ENCODE data around the gene CASP12.

CASP12 gene

DNA sequence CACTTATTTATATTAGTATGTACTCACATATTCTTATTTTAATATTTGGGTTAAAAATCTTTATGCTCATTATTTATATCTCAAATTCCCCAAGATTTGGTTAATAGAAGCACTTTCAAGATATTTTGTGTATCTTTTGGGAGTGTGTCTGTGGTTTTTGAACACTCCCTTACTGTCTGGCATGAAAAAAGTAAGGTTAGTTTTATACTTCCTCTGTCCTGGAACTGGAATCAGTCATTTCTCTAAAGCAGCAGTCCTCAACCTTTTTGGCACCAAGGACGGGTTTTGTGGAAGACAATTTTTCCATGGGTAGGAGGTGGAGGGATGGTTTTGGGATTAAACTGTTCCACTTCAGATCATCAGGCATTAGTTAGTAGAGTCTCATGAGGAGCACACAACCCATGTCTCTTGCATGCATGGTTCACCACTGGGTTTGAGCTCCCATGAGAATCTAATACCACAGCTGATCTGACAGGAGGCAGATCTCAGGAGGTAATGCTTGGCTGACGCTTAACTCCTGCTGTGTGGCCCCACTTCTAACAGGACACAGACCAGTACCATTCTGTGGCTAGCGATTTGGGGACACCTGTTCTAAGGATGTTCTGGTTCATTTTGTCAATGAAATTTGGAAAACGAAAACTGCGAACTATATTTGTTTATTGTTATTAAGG is 60.2 kb downstream of the CASP12 start:
- DNase-seq (ENCODE audit: low read depth) = no peak

DNA sequence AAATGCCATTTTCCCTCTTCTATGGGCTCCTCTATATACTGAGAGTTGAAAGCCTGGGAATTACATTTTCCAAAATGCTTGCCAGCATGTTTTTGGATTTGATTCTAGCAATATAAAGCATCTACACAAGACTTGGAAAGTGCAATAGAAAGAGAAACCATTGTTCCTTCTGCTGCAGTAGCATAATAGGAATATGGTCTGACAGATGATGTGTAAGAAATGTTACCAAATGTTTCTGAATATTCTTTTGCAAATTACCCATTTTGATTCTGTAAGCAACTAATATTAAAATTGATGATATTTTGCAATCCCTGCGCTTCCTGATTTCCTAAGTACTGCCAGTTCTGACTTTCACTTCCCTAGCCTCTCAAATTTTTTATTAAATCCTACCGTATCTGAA is 61.6 kb downstream of the CASP12 start:
- DNase-seq (ENCODE audit: low read depth) = no peak
